GM12874 (cell line): Measurements from ENCODE around the gene ABHD5.

Experiments used
- TF ChIP-seq, protein P1 (sequence below): IDR thresholded peaks from 2 replicates; pipeline ENCODE4 v1.5.1; 2011; ENCODE audit warnings: low read depth, mild to moderate bottlenecking, control low read depth, low read length, moderate library complexity; ENCODE audit not compliant: insufficient read depth

The ABHD5 gene

DNA sequence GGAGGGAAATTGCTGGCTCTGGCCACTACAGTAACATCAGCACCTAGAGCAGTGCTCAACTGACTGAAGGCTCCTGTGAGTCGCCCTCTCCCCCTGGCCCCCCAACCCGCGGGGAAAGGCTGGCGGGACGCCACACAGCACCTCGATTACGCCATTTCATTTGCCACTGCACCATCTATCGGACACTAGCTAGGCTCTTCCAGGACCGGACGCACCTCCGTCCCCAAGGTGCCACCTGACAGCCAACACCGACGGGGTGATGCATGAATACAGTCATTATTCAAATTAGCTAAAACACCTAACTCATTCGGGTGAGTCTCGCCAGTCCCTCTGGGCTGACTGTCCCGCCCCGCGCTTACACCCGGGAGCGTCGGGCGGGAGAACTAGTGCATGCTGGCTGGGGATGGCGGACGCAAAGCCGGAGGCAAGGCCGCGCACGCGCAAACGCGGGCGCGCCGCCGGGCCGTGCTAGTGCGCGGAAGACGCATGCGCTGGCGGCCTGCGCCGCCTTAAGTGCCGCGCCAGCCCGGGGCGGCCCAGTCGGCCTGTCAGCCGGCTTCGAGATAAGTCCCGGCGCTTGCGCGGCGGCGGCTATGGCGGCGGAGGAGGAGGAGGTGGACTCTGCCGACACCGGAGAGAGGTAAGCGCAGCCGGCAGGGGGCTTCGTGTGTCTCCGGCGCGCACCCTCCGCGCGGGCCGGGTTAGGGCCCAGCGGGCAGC lies at the start of gene ABHD5:
Gene ABHD5, plus strand, starts transcription at position 539 of the 720 bp plus-strand sequence. Its CDS starts 55 bp downstream, at position 594.
- TF ChIP-seq, protein P1, sequence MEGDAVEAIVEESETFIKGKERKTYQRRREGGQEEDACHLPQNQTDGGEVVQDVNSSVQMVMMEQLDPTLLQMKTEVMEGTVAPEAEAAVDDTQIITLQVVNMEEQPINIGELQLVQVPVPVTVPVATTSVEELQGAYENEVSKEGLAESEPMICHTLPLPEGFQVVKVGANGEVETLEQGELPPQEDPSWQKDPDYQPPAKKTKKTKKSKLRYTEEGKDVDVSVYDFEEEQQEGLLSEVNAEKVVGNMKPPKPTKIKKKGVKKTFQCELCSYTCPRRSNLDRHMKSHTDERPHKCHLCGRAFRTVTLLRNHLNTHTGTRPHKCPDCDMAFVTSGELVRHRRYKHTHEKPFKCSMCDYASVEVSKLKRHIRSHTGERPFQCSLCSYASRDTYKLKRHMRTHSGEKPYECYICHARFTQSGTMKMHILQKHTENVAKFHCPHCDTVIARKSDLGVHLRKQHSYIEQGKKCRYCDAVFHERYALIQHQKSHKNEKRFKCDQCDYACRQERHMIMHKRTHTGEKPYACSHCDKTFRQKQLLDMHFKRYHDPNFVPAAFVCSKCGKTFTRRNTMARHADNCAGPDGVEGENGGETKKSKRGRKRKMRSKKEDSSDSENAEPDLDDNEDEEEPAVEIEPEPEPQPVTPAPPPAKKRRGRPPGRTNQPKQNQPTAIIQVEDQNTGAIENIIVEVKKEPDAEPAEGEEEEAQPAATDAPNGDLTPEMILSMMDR = peak; percentile 65

DNA sequence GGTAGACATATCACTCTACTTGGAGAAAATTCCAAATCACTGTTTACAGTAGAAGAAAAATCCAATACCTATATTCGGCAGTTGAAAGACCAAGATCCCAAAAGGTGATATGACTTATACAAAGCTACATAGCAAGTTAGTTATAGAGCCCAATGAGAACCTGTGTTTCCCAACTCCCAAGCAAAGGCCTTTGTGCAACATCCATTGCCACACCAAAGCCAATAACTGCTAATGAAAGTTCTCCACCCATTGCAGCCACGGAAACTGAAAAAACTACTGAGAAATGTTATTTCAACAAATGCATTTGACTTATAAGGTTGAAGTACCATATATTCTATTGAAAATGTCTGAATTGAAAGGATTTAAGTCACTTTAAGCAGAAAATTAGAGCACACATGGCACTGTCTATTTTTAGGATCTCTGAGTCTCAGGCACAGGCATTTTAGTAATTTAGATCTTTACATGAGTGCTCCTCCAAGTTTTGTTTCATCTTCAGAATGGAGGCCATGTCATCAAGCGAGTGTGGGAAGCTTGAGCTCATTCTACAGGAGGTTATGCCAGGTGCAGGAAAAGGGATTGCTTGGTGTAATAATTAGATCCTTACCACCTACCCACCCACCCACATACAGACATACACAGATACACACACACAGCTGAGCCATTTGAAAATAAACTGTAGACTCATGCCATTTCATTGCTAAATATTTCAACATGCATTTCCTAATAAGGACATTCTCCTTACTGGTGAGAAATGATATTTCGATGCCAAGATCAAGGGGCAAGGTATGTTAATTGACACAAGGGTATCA lies 49.2 kb upstream of the ABHD5 start:
- TF ChIP-seq, protein P1 = no peak

DNA sequence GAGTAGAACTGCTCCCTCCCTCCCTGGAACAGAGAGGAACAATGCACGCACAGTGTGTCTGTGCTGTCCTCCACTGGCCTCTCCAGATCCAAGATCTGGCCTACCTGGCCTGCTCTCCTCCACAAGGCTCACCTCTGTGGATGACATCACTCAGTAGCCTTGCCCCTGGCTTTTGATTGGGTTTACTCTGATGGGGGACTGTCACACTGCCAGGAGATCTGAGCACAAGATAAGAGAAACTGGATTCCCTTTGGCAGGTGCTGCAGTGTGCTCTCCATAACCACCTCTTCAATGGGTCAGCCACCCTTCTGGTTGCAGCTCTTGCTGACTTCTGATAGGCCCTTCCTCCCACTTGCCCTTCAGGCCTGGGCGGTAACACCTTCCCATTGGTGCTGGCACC lies 46.3 kb upstream of the ABHD5 start:
- TF ChIP-seq, protein P1 = no peak

DNA sequence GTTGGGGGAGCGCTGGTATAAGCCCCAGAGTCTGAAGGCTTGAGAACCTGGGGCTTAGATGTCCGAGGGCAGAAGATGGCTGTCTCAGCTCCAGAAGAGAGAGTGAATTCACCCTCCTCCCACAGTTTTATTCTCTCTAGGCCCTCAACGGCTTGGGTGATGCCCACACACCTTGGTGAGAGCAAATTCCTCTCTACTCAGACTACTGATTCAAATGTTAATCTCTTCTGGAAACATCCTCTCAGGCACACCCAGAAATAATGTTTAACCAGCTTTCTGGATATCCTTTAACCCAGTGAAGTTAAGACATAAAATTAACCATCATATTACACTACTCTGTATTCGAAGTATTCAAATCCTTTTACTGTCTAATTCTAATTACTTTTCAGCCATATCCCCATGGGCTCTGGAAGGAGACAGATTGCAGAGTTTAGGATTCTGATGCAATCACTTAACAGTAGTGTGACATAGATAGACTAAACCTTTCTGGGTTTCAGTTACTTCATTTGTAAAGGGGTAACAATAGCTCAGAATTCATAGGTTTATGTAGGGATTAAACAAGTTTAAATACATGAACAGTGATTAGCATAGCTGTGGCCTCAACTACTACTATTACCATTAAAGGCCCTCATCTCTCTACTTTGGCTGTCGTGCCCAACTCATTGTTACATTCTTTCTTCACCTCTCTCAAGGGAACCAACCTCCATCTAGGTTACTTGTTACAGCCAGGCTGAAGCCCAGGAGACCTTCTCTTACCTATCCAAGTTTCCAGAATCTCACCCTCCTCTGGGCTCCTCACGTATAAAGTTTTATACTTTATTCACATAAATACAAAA lies 43.2 kb upstream of the ABHD5 start:
- TF ChIP-seq, protein P1 = no peak

DNA sequence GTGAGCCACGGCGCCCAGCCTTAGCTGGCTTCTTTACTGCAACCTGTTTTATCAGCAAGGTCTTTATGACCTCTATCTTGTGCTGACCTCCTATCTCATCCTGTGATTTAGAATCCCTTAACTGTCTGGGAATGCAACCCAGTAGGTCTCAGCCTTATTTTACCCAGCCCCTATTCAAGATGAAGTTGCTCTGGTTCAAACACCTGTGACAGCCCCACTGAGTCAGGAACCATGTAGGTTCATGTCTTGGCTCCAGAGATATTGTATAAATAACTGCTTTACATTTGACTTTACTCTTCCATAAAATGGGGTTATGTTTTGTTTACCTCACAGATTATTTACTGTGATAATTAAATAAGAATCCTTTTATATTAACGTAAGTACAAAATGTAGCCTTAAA lies 41.8 kb upstream of the ABHD5 start:
- TF ChIP-seq, protein P1 = no peak

DNA sequence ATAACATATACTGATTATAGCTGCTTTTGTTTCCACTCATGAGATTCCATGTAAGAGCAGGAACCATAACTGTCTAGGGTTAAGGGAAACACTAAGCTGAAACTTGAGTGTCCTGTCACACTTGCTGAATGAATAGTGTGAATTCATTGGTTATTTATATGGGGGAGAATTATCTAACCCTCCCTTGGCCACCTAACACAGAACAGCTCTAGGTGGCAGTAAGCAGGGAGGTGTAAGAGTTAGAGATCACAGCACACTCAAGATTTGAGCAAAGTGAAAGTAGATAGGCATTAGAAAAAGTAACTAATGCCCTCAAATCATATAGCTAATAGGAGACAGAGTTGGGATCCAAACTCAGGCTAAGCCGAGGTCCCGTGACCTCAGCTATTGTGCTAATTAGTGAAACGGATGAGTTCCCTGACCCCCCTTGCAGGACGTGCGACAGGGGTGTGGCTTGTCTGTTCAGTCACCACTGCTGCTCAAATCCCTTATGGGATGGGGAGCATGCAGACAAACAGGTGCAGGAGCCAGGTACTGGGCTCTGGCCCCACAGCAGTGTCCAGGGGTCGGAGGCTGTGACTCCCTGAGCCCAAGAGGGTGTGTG lies 41.3 kb upstream of the ABHD5 start:
- TF ChIP-seq, protein P1 = no peak
